LNCaP clone FGC (cell line): ENCODE results near the gene ITPR2.

Experiments
- DNase-seq: peaks from one replicate; pipeline ENCODE4 v3.0.0-alpha.2; 2011; ENCODE audit warnings: low read depth
- H3K4me3 ChIP-seq: 2 replicates; pipeline ENCODE4 v1.5.1; 2011; ENCODE audit warnings: mild to moderate bottlenecking, low read depth, low read length, control low read depth
- CTCF ChIP-seq: IDR thresholded peaks from 2 replicates; pipeline ENCODE4 v1.5.1; 2012; ENCODE audit warnings: mild to moderate bottlenecking; ENCODE audit not compliant: control insufficient read depth, insufficient read depth; ENCODE audit errors: extremely low read depth

The ITPR2 gene

GRCh38 chr12:26546535-26547314 is 286.3 kb downstream of the ITPR2 start:
- DNase-seq, result no peak
- no peak overlapping the region for H3K4me3 ChIP-seq
- no peak for TF ChIP-seq CTCF

- no peak overlapping the region for H3K4me3 ChIP-seq
- no peak for DNase-seq
- TF ChIP-seq CTCF, result no peak
Measured at GRCh38 chr12:26539131-26539530, 293.9 kb downstream of the ITPR2 start.

- DNase-seq, result no peak
- H3K4me3 ChIP-seq, result no peak overlapping the region
- TF ChIP-seq CTCF, result no peak
Measured at GRCh38 chr12:26537651-26538050, 295.3 kb downstream of the ITPR2 start.

GRCh38 chr12:26537126-26537525 is 295.9 kb downstream of the ITPR2 start:
- TF ChIP-seq CTCF, result no peak
- no peak overlapping the region for H3K4me3 ChIP-seq
- no peak for DNase-seq

GRCh38 chr12:26535826-26536225 is 297.2 kb downstream of the ITPR2 start:
- H3K4me3 ChIP-seq, result no peak overlapping the region
- no peak for TF ChIP-seq CTCF
- DNase-seq, result no peak

GRCh38 chr12:26534071-26534470 is 298.9 kb downstream of the ITPR2 start:
- H3K4me3 ChIP-seq, result no peak overlapping the region
- DNase-seq, result no peak
- no peak for TF ChIP-seq CTCF

- no peak overlapping the region for H3K4me3 ChIP-seq
- TF ChIP-seq CTCF, result no peak
- DNase-seq, result no peak
Measured at GRCh38 chr12:26533211-26533610, 299.8 kb downstream of the ITPR2 start.
